GM12872 (cell line): ENCODE data around the gene DLG2.

ENCODE experiments used
- TF ChIP-seq, protein P1 (sequence below): IDR thresholded peaks from 3 replicates; pipeline ENCODE4 v1.5.1; 2011; ENCODE audit warnings: low read depth, mild to moderate bottlenecking, low read length, moderate library complexity; ENCODE audit not compliant: insufficient read depth

The DLG2 gene

DNA sequence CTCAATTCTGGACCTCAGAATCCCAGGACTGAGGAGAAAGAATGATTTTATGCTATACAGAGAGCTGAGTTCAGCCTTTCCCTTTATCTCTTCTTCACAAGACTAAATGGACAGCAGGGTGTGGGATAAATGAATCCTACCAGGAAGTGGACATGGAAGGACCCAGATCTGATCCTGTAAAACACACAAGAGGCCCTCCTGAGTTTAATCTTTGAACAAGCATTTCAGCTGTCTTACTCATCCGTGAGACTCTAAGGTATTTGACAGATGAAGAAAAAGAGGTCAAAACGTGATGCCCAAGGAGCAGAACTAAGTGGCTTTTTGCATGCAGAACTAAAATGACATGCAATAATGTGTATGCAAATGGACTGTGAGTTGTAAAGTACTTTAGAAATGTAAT lies 511.3 kb downstream of the DLG2 start:
- TF ChIP-seq, protein P1, sequence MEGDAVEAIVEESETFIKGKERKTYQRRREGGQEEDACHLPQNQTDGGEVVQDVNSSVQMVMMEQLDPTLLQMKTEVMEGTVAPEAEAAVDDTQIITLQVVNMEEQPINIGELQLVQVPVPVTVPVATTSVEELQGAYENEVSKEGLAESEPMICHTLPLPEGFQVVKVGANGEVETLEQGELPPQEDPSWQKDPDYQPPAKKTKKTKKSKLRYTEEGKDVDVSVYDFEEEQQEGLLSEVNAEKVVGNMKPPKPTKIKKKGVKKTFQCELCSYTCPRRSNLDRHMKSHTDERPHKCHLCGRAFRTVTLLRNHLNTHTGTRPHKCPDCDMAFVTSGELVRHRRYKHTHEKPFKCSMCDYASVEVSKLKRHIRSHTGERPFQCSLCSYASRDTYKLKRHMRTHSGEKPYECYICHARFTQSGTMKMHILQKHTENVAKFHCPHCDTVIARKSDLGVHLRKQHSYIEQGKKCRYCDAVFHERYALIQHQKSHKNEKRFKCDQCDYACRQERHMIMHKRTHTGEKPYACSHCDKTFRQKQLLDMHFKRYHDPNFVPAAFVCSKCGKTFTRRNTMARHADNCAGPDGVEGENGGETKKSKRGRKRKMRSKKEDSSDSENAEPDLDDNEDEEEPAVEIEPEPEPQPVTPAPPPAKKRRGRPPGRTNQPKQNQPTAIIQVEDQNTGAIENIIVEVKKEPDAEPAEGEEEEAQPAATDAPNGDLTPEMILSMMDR: no peak

DNA sequence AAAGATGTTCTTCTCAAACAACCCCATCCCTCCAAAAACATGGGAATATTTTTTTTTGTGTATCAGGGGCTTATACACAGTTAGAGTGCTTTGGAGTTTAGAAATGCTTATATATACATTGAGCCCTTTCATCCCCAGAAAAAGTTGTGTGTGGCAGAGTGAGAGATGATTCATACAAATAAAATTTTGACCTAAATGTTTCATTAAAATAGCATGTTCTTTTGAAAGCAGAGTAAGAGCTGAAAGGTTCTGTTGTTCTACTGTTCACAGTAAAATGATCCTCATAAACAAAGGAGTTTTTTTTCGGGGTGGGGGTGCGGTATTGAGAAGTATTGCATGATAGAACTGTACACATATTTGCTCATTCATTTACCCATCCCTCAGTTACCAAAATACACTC lies 512.4 kb downstream of the DLG2 start:
- TF ChIP-seq, protein P1: no peak

DNA sequence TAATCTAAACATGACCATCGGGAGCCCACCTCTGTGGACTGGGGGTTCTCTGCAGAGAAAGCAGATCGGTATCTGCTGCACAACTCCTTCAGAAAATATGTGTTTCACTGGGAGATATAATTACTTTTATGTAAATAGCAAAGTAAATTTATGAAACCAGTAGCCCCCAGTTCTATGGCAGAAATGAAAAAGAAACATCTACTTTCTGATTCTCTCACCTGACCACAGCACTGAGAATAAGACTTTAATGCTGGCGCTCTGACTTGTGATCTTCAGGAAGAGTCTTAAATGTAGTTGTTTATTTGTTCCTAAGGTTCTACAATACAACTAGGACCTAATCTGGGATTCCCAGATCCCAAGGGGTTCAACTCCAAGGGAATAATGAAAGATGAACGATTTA lies 518.0 kb downstream of the DLG2 start:
- TF ChIP-seq, protein P1: no peak

DNA sequence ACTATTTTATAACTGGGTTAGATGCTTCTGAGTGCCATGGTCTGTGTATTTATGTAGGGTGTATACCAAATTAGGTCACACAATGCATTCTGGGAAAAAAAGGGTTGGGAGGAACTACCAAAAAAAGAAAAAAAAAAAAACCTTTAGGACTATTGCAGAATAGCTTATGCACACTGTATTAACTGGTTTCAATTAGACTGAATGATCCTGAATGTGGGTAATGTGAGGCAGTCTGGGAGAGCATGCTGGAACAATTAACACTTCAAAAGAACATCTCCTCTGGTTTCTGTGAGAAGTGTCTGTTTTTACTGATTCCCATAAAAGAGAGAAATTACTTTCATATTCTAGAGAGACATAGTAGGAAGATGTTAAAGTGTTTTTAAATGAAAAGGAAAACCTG lies 521.3 kb downstream of the DLG2 start:
- TF ChIP-seq, protein P1: no peak

DNA sequence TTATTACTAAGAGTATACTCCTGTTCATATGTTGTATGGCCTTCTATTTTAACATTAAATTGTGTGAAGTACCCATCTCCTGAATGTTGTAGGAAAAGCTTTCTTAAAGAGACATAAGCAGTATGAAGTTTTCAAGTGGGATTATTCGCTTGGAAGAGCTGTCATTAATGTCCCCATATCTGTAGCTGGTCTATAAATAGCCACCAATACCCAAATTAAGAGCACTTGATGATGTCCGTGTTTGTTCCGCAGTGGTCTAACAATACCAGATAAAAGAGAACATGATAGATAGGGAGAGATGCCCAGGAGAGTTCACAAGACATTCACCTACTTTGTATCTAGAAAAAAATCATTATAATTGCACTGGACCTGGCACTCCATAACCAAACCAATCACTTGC lies 527.6 kb downstream of the DLG2 start:
- TF ChIP-seq, protein P1: no peak

DNA sequence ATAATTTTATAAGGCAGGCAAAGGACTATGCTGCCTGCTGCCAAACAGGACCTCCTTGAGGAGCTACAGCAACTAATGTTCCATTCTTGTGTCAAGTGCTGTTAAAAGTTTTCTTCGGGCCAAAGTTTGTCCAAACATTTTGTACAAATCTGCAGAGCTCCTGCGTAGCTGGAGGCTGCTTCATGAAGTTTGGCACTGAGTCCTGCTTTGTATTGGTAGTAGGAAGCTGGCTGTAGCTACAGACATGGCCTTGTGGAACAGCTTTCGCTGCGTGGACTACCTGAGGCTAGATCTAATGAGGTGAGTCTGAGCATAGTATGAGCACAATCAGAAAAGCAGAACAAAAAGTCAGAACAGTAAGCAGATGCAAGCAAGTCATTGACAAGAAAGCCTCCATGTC lies 528.1 kb downstream of the DLG2 start:
- TF ChIP-seq, protein P1: no peak

DNA sequence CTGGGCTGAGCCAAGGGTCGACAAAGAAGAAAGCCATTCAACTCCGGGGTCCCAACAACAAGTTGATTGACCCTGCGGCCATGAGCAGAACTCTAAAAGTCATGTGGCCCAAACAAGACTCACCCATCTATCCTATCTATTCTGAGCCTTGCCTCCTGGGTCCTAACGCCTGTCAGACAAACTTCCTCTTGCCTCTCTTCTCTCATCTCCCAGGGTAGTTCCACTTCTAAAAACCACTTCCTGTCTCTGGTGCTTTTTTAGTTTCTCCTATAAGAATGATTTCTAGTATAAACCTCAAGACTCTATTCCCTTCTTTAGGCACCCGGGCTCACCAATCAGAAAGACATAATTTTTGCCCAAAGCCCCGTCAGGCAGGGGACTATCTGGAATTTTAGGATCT lies 530.2 kb downstream of the DLG2 start:
- TF ChIP-seq, protein P1: no peak

DNA sequence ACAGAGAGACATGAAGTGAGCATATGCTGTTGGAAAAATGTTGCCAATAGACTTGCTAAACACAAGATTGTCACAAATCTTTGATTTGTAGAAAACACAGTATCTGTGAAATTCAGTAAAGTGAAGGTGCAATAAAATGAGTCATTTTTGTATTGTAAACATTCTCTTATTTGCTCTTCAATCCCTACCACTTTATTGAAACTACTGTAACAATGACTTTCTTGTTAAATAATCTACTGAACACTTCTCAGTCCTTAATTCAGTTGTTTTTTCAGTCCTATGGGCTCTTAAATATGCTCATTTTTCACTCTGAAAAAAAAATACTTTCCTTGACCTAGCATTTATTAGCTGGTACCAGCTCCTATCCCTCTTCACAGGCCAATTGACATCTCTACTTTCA lies 531.9 kb downstream of the DLG2 start:
- TF ChIP-seq, protein P1: no peak
